Mesenteric fat pad (tissue), 1 donor: Measurements from ENCODE around the gene MBOAT2. TPM values are rescaled to one million over a fixed set of nuclear protein-coding genes. Genes with fewer than 3 reads are reported as not detected.

Source experiments
- DNase-seq: peaks from one replicate; pipeline ENCODE4 v3.0.0-alpha.2; 2020; ENCODE audit warnings: low spot score
- total RNA-seq: library from RNA; stranded (reverse); fragmentation: NEBNext Ultra II Directional; extraction: Animal tissue kit (Norgen Biotek cat#: 25700); gene quantifications from one replicate; pipeline ENCODE4 v1.2.1, GENCODE V29; 2021
- donor health status: DM: yes; HTN: yes; CAD: no.

The MBOAT2 gene
- total RNA-seq, 1 donor from 2014 or later = 5.5 TPM

DNA sequence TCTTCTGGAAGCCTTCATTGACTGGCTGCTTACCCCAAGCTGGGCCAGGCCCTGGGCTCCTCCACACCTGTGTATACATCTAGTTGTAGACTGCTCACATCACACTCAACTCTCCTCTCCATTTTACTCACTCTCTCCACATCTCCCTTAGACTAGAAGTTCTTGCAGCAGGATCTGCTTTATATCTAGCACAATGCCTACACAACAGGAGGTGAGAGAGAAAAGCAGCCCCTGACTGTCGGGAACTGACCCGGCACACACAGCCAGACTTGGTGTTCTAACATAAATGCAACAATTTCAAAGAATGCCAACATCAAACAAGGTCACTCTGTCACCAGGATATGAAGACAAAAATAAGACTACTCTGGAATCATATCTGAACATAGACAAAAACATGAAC is 172.0 kb downstream of the MBOAT2 start:
- DNase-seq = no peak

DNA sequence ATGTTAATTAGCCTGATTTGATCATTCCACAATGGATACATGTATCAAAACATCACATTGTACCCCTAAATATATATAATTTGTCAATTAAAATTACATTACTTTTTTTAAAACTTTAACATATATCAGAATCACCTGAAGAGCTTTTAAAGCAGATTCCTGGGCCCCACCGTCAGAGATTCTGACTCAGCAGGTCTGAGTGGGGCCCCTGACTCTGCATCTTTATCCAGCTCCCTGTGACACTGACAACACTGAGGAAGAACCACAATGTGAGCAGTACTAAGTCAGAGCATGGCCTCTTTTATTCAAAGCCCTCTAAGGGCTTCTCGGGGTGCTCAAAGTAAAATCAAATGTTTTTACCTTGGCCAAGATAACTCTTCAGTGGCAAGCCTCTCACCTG is 175.8 kb downstream of the MBOAT2 start:
- no peak for DNase-seq

- no peak for DNase-seq
Measured at GRCh38 chr2:8822218-8822617, 181.3 kb downstream of the MBOAT2 start.

DNA sequence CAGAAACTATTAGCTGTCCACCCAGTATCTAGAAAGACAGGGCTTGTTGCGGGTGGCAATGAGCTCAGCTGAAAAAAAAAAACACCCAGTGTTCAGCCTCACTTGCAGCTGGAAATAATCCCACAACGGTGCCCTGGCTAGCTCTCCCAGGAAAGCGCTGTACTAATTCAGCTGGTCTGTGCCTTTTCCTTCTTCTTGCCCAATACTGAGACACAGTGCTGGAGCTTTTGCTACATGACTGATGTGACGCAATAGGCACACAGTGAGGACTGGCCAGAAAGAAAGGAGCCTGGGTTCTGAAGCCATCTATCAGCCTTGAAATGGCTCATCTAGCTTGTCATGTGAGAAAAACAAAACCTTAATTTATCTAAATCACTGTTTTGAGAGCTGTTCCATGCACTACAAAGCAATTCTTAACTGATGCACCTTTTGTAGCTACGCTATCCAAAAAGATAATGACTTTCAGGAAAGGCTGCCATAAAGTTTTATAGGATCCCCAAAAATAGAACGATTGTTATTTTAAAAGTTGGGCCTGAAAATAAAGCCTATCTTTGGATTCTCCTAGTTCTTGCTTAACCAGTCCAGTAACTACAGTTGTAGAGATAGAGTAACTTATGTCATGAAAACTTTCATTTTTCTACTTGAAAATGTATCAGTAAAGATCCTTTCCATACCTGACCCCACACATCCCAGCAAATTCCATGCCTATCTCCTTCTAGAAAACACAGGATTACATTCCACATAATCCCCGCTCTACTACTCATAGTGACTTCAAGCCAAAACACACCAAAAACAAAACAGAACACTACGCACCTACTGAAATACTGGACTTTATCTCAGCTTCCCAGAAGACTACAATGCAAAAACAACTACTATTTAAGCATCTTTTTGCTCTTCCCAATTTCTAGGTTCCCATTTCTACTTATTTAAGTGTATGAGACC is 181.9 kb downstream of the MBOAT2 start:
- DNase-seq = no peak

DNA sequence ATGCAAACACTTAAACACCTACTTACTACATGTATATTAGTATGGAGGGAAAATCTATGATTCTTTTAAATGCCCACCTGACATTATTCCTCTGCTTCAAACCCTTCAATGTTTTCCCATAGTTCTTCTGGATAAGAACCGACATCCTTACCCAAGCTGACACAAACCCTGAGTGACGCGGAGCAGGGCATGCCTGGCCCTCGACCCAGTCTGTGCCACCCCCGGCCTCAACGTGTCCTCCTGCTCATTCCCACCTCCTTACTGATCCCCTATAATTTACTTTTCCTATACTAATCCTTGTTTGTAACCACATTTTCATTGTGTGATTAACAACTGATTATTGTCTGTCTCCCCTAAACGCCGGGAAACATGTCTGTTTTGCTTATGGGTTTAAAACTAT is 183.5 kb downstream of the MBOAT2 start:
- no peak for DNase-seq

GRCh38 chr2:8819194-8819593 is 184.3 kb downstream of the MBOAT2 start:
- no peak for DNase-seq

- no peak for DNase-seq
Measured at GRCh38 chr2:8817221-8817620, 186.3 kb downstream of the MBOAT2 start.

DNA sequence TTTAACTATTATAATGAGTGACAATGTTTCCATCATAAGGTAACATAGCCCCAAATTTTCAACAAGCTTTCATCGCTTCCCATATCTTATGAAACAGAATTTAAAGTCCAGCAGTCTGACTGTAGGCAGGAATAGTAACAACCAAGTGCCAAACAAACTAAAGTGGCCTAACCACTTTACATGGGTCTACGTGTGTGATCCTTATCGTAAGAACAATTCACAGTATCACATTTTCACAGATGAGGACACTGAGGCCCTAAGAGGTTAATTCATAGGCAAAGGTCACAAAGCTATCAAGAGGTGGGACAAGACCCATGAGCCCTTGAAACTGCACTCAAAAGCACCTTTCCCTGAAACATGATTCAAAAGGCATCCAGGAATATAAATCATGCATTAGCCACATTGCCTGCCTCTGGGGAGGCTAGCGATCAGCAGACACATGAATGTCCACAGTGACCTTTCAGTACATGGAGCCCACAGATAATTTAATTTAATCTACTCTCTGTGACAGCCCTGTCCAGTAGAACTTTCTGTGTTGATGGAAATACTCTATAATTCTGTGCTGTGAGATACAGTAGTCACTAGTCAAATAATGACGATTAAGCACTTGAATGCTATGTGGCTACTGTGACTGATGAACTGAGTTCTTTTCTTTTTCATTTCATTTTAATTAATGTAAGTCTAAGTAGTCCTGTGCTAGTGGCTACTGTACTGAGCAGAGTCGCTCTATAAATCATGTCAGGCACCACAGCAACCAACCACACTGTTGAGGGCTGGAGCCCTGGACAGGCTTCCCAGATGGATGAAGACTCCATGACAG is 196.4 kb downstream of the MBOAT2 start:
- no peak for DNase-seq

DNA sequence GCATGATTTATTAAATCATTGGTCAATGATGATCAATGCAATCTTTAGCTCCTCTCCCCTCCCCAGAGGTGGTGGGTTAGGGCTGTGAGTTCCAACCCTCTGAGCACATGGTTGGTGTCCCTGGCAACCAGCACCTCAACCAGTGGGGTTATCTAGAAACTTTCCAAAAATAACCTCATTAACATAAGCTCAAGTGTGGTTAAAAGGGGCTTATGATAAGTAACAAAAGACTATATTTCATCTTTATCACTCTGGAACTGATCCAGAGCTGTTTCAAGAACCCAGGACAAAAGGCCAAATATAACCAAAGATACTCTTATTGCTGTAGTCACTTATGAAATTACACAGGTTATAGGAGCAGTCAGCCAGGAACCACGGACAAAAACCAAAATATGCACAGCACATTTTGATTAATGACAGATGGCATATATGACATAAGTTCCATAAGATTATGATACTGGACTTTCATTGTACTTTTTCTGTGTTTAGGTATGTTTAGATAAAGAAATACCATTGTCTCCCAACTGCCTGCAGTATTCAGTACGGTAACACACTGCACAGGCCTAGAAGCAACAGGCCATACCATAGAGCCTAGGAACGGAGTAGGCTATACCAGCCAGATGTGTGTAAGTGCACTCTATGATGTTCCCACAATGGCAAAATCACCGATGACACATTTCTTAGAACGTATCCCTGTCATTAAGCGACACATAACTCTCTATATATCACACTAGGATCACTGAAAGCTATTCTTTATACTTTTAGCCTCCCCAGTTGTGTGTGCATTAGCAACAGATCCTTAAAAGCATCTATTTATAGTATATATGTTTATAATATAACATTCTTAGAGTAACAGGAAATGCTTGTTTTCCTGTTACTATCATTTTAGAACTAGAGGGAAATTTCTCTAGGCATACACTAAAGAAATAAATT is 197.9 kb downstream of the MBOAT2 start:
- DNase-seq = no peak

GRCh38 chr2:8803658-8804379 is 199.7 kb downstream of the MBOAT2 start:
- no peak for DNase-seq

DNA sequence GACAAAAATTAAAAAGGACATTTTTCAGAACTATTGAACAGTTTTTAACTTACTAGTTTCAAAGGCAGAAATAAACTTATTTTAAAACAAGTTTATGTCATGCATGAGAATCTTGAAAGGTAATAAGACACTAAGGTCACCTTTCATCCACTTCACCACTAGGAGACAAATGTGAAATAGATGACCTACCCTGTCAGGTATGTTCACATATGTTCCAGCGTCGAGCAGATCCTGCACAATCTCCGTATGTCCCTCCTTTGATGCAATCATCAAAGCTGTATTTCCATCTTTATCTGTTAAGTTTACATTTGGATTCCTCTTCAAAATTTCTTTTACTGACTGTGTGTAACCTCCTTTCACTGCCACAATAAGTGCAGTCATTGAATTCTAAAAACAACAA is 200.7 kb downstream of the MBOAT2 start:
- DNase-seq = no peak

Other genes with a start within 250 kb of the MBOAT2 start
- gene KIDINS220, start 166.1 kb downstream of the MBOAT2 start, total RNA-seq = 47.7 TPM
- gene ASAP2, start 203.1 kb upstream of the MBOAT2 start, total RNA-seq = 22.9 TPM